GM12878 (cell line): ENCODE data around the gene SVIL. TPM values are rescaled to one million over a fixed set of nuclear protein-coding genes. Genes with fewer than 3 reads are reported as not detected.

Experiments used
- ATAC-seq: fragments of 200-7000 bp; cut with Tn5 transposase; 3 replicates; pipeline ENCODE4 v1.9.1; 2020; ENCODE audit warnings: mild to moderate bottlenecking, moderate library complexity
- BruUV-seq: library from RNA; stranded (reverse); fragments of 400-500 nt; replicated peaks from 2 replicates; lab custom pipeline; 2021; lab: Mats Ljungman, UMichigan
- CTCF ChIA-PET: fragments of 300-600 bp; sonication (Branson Sonifier 250); formaldehyde crosslinking; extraction: SDS; loops from one replicate; lab custom pipeline; 2021; ENCODE audit warnings: inconsistent platforms; lab: Yijun Ruan, JAX
- POLR2A ChIA-PET: fragments of 350-600 bp; formaldehyde crosslinking; extraction: SDS; loops from one replicate; lab custom pipeline; 2021; ENCODE audit warnings: inconsistent platforms; lab: Charles Lee
- RAD21 ChIA-PET: fragments of 300-600 bp; sonication (Branson Sonifier 250); formaldehyde crosslinking; loops from one replicate; lab custom pipeline; 2023; ENCODE audit warnings: antibody characterized with exemption; ENCODE audit not compliant: unreplicated experiment; lab: Charles Lee
- SMC1A ChIA-PET: fragments of 300-600 bp; sonication (Branson Sonifier 250); formaldehyde crosslinking; loops from one replicate; lab custom pipeline; 2023; ENCODE audit not compliant: unreplicated experiment, uncharacterized antibody; lab: Charles Lee
- DNase-seq: peaks from one replicate; pipeline ENCODE4 v3.0.0-alpha.2; 2011; ENCODE audit warnings: low read depth, low spot score
- FAIRE-seq: peaks from 3 replicates; lab custom pipeline; 2011; peaks lifted over from hg19 to GRCh38; lab: Jason Lieb, UNC
- H2AFZ ChIP-seq: 2 replicates; pipeline ENCODE4 v1.6.0; 2011; ENCODE audit warnings: low read depth, low read length, control low read depth; ENCODE audit not compliant: control insufficient read depth
- H3K27ac ChIP-seq: 2 replicates; pipeline ENCODE4 v1.5.1; 2011; ENCODE audit warnings: control low read depth; ENCODE audit not compliant: control insufficient read depth, insufficient read depth
- H3K27me3 ChIP-seq, 2 experiments: replicated peaks in 1 of 2; 2 replicates each; pipeline versions ENCODE4 v1.6.0 to v1.6.1; 2011; ENCODE audit warnings: low read length in 1 of 2; ENCODE audit not compliant: control insufficient read depth in 2 of 2, insufficient read depth in 2 of 2
- H3K36me3 ChIP-seq, 2 experiments: 2 replicates each; pipeline ENCODE4 v1.5.1; 2011; ENCODE audit warnings: low read length in 1 of 2; ENCODE audit not compliant: control insufficient read depth in 2 of 2, insufficient read depth in 2 of 2
- H3K4me1 ChIP-seq: 2 replicates; pipeline ENCODE4 v1.6.1; 2011; ENCODE audit warnings: mild to moderate bottlenecking, low read length, moderate library complexity, mixed read lengths; ENCODE audit not compliant: control insufficient read depth, insufficient read depth
- H3K4me2 ChIP-seq: 2 replicates; pipeline ENCODE4 v1.6.0; 2011; ENCODE audit warnings: control low read depth; ENCODE audit not compliant: control insufficient read depth, insufficient read depth
- H3K4me3 ChIP-seq: fragments of 200-600 bp; sonication (generic); 2 replicates; pipeline ENCODE4 v1.5.1; 2016
- H3K79me2 ChIP-seq: 2 replicates; pipeline ENCODE4 v1.6.0; 2011; ENCODE audit warnings: low read length; ENCODE audit not compliant: control insufficient read depth, insufficient read depth
- H3K9ac ChIP-seq: 2 replicates; pipeline ENCODE4 v1.8.0; 2011; ENCODE audit warnings: low read length, control low read depth, mixed read lengths; ENCODE audit not compliant: control insufficient read depth, insufficient read depth
- H3K9me3 ChIP-seq: replicated peaks from 3 replicates; pipeline ENCODE4 v1.5.1; 2011; ENCODE audit warnings: mild to moderate bottlenecking, low read length; ENCODE audit not compliant: control insufficient read depth, insufficient read depth
- H4K20me1 ChIP-seq: 2 replicates; pipeline ENCODE4 v1.6.0; 2011; ENCODE audit not compliant: control insufficient read depth, insufficient read depth
- CHD4 ChIP-seq: fragments of 200-600 bp; sonication (generic); IDR thresholded peaks from 2 replicates; pipeline ENCODE4 v1.6.1; 2016; ENCODE audit warnings: mild to moderate bottlenecking
- RAD51 ChIP-seq: fragments of 450-650 bp; IDR thresholded peaks from 2 replicates; pipeline ENCODE4 v1.6.1; 2016; ENCODE audit warnings: moderate library complexity, mild to moderate bottlenecking, inconsistent platforms
- SMAD1 ChIP-seq: fragments of 450-650 bp; IDR thresholded peaks from 2 replicates; pipeline ENCODE4 v1.6.1; 2018; ENCODE audit warnings: mild to moderate bottlenecking, low read depth; ENCODE audit not compliant: partially characterized antibody
- TCF7 ChIP-seq: IDR thresholded peaks from 2 replicates; pipeline ENCODE4 v1.6.1; 2014; ENCODE audit warnings: antibody characterized with exemption, borderline replicate concordance
- ZBED1 ChIP-seq: IDR thresholded peaks from 2 replicates; pipeline ENCODE4 v1.6.1; 2016; ENCODE audit warnings: borderline replicate concordance
- WGBS: methylation state at CpG from one replicate; pipeline ENCODE4 v1.1.6; 2016; ENCODE audit warnings: low lambda C conversion rate; ENCODE audit not compliant: insufficient replicate concordance, insufficient coverage; ENCODE audit errors: missing lambda C conversion rate; 5-methylcytosine and 5-hydroxymethylcytosine counted together
- in situ Hi-C: fragments of 300-500 bp; cut with MboI; formaldehyde crosslinking; loops from 9 replicates; pipeline ENCODE4 v1.14.3; 2018; ENCODE audit warnings: mixed read lengths
- intact Hi-C: fragments of 100-400 bp; cut with micrococcal nuclease; formaldehyde crosslinking; loops from one replicate; pipeline ENCODE4 v1.14.2; 2022; ENCODE audit not compliant: unreplicated experiment
- polyA plus RNA-seq, 11 experiments: library from polyadenylated mRNA; depleted of rRNA in 4 of 11; unstranded in 6 of 11; stranded (reverse) in 5 of 11; fragments of >200 nt; fragmentation: Nextera tagmentation in 4 of 11; fragmentation: Illumina TruSeq in 1 of 11; extraction: Ambion mirVana in 4 of 11; extraction: Trizol in 1 of 11; gene quantifications; 1 replicate in 1 of 11; 2 replicates in 10 of 11; pipeline versions ENCODE4 v1.2.1 to v1.2.3, GENCODE V29; 2011 to 2016; ENCODE audit warnings: inconsistent platforms in 2 of 11, missing spikeins in 2 of 11, low read depth in 1 of 11
- total RNA-seq, 4 experiments: library from RNA; depleted of rRNA in 3 of 4; stranded (reverse); fragments of >200 nt in 3 of 4; fragmentation: Illumina TruSeq in 1 of 4; extraction: Trizol in 1 of 4; gene quantifications; 2 replicates each; pipeline versions ENCODE4 v1.2.1 to v1.2.3, GENCODE V29; 2013 to 2021
- TF ChIP-seq, protein P1 (sequence below): fragments of 450-650 bp; IDR thresholded peaks from 2 replicates; pipeline ENCODE4 v1.6.1; 2016; ENCODE audit warnings: mild to moderate bottlenecking
- TF ChIP-seq, protein P2 (sequence below): fragments of 150-350 bp; IDR thresholded peaks from 2 replicates; pipeline ENCODE4 v1.6.1; 2014; ENCODE audit warnings: mild to moderate bottlenecking, low read depth, low read length
- TF ChIP-seq, protein P3 (sequence below): fragments of 450-650 bp; IDR thresholded peaks from 2 replicates; pipeline ENCODE4 v1.6.1; 2017; ENCODE audit warnings: mild to moderate bottlenecking, moderate library complexity

The SVIL gene
- total and polyA plus RNA-seq, 10 of the 15 experiments (the other 5 are each of a cell fraction or from before 2014, with no cell fraction given): 0.22 to 1.9 (median 0.87) TPM

DNA sequence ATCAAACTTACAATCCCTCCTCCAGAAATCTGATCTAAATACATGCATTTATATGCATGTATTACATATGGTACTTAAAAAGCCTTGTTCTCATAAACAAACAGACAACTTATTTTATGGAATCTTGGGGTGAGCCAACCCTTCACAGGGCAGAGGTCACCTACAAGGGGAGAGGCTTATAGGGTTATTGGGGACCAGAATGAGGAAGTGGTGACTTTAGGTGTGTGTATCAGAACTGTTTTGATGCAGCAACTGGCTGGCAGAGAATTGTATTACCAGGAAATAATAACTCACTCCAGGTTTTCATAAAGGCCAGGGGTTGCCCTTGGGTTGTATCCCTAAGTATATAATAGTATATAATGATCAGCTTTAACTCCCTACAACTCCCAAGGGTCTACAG is 91.1 kb downstream of the SVIL start (continued):
- no peak for TF ChIP-seq TCF7
- TF ChIP-seq ZBED1: no peak
- TF ChIP-seq, protein P1, sequence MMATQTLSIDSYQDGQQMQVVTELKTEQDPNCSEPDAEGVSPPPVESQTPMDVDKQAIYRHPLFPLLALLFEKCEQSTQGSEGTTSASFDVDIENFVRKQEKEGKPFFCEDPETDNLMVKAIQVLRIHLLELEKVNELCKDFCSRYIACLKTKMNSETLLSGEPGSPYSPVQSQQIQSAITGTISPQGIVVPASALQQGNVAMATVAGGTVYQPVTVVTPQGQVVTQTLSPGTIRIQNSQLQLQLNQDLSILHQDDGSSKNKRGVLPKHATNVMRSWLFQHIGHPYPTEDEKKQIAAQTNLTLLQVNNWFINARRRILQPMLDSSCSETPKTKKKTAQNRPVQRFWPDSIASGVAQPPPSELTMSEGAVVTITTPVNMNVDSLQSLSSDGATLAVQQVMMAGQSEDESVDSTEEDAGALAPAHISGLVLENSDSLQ: no peak
- TF ChIP-seq, protein P2, sequence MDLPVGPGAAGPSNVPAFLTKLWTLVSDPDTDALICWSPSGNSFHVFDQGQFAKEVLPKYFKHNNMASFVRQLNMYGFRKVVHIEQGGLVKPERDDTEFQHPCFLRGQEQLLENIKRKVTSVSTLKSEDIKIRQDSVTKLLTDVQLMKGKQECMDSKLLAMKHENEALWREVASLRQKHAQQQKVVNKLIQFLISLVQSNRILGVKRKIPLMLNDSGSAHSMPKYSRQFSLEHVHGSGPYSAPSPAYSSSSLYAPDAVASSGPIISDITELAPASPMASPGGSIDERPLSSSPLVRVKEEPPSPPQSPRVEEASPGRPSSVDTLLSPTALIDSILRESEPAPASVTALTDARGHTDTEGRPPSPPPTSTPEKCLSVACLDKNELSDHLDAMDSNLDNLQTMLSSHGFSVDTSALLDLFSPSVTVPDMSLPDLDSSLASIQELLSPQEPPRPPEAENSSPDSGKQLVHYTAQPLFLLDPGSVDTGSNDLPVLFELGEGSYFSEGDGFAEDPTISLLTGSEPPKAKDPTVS: no peak

DNA sequence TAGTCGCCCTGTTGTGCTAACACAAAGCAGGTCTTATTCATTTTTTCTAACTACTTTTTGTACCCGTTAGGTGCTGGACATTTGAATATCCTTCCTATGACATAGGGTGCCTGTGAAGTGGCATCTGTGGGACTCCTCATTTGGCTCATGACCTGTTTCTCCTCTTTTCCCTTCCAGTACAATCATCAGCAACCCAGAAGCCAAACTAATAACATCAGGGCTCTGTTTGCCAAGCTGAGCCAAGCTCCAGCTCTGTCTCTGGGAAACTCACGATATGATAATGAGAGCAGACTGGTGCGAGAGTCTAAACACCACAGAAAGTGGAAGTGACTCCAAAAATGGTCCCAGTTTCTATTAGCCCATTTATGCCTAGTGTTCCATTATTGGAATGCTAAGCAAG is 92.0 kb downstream of the SVIL start:
- Histone ChIP-seq H3K27ac (no peak overlapping the region), H4K20me1 (no peaks in the 10 kb centered on the region), H3K4me1 (no peaks in the 10 kb centered on the region), H3K27me3 (no peaks in the 10 kb centered on the region), H3K4me3 (no peak overlapping the region), H3K79me2 (no peaks in the 10 kb centered on the region), H3K9ac (no peak overlapping the region), H3K4me2 (no peak overlapping the region), H3K9me3 (no peaks in the 10 kb centered on the region), H3K36me3 (no peaks in the 10 kb centered on the region), H2AFZ (no peak overlapping the region)
- ChIA-PET POLR2A (interaction anchor here (0.6 kb wide), 1 partner anchor 9 kb away, joined by 3 read pairs; no protein-coding TSS in a partner anchor), SMC1A (no interaction called here), CTCF (interaction anchor here (1.5 kb wide), 1 partner anchor 29 kb away, joined by 3 read pairs; no protein-coding TSS in a partner anchor), RAD21 (no interaction called here)
- FAIRE-seq: no peak
- ATAC-seq: no peak
- BruUV-seq: no TSS peak
- DNase-seq: no peak
- no peak for TF ChIP-seq RAD51
- TF ChIP-seq, protein P3, sequence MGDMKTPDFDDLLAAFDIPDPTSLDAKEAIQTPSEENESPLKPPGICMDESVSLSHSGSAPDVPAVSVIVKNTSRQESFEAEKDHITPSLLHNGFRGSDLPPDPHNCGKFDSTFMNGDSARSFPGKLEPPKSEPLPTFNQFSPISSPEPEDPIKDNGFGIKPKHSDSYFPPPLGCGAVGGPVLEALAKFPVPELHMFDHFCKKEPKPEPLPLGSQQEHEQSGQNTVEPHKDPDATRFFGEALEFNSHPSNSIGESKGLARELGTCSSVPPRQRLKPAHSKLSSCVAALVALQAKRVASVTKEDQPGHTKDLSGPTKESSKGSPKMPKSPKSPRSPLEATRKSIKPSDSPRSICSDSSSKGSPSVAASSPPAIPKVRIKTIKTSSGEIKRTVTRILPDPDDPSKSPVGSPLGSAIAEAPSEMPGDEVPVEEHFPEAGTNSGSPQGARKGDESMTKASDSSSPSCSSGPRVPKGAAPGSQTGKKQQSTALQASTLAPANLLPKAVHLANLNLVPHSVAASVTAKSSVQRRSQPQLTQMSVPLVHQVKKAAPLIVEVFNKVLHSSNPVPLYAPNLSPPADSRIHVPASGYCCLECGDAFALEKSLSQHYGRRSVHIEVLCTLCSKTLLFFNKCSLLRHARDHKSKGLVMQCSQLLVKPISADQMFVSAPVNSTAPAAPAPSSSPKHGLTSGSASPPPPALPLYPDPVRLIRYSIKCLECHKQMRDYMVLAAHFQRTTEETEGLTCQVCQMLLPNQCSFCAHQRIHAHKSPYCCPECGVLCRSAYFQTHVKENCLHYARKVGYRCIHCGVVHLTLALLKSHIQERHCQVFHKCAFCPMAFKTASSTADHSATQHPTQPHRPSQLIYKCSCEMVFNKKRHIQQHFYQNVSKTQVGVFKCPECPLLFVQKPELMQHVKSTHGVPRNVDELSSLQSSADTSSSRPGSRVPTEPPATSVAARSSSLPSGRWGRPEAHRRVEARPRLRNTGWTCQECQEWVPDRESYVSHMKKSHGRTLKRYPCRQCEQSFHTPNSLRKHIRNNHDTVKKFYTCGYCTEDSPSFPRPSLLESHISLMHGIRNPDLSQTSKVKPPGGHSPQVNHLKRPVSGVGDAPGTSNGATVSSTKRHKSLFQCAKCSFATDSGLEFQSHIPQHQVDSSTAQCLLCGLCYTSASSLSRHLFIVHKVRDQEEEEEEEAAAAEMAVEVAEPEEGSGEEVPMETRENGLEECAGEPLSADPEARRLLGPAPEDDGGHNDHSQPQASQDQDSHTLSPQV: no peak
- TF ChIP-seq SMAD1: no peak
- no peak for TF ChIP-seq CHD4
- intact Hi-C loops (no loop called here), in situ Hi-C loops (no loop called here)
- WGBS: 17% methylated on average over 4 of the region's 4 CpGs
